ENCODE measurements around the gene PSMA2.
A peak's percentile ranks its signal among the peaks of the same experiment; 100 is the strongest.

PSMA2 gene

GRCh38 chr7:42939457-42940240 lies 7.7 kb upstream of the PSMA2 start:
- DNase-seq, result no peak

- no peak for DNase-seq
Observed at GRCh38 chr7:42935861-42936260, 3.9 kb upstream of the PSMA2 start.

GRCh38 chr7:42934291-42934690 lies 2.3 kb upstream of the PSMA2 start:
- peak; percentile 59 for DNase-seq

- no peak for DNase-seq
Observed at GRCh38 chr7:42932811-42933591, 1.0 kb upstream of the PSMA2 start.

- peak; percentile 75 for DNase-seq
Observed at GRCh38 chr7:42931447-42931833, 534 bp downstream of the PSMA2 start.

GRCh38 chr7:42930889-42931288 lies 1.1 kb downstream of the PSMA2 start:
- no peak for DNase-seq

GRCh38 chr7:42929449-42929848 lies 2.5 kb downstream of the PSMA2 start:
- DNase-seq, result no peak

- DNase-seq, result no peak
Observed at GRCh38 chr7:42928754-42929153, 3.2 kb downstream of the PSMA2 start.

GRCh38 chr7:42926204-42926603 lies 5.8 kb downstream of the PSMA2 start:
- DNase-seq, result no peak

GRCh38 chr7:42925630-42926029 lies 6.3 kb downstream of the PSMA2 start:
- no peak for DNase-seq

- DNase-seq, result no peak
Observed at GRCh38 chr7:42924223-42924838, 7.6 kb downstream of the PSMA2 start.

- DNase-seq, result no peak
Observed at GRCh38 chr7:42922017-42922753, 9.8 kb downstream of the PSMA2 start.

- no peak for DNase-seq
Observed at GRCh38 chr7:42915356-42915755, 16.6 kb downstream of the PSMA2 start.

GRCh38 chr7:42914421-42915045 lies 17.4 kb downstream of the PSMA2 start:
- peak; percentile 31 for DNase-seq

GRCh38 chr7:42914009-42914408 lies 18.0 kb downstream of the PSMA2 start:
- no peak for DNase-seq

GRCh38 chr7:42913591-42913990 lies 18.4 kb downstream of the PSMA2 start:
- DNase-seq, result no peak

- peak; percentile 90 for DNase-seq
Observed at GRCh38 chr7:42911454-42912447, 20.2 kb downstream of the PSMA2 start, which contains the start of gene C7orf25. TSS of gene C7orf25 (minus strand) at chr7:42912070. CDS start at chr7:42910900, 1,170 bp downstream.

- no peak for DNase-seq
Observed at GRCh38 chr7:42910306-42910705, 21.7 kb downstream of the PSMA2 start.

GRCh38 chr7:42907316-42907715 lies 24.7 kb downstream of the PSMA2 start:
- DNase-seq, result no peak

GRCh38 chr7:42906181-42906580 lies 25.8 kb downstream of the PSMA2 start:
- no peak for DNase-seq

- DNase-seq, result peak; percentile 26
Observed at GRCh38 chr7:42902331-42902730, 29.6 kb downstream of the PSMA2 start.

Data from inflammatory macrophage treated with lipopolysaccharide for 4 hours (primary cell).